ENCODE data around the gene SEMA3G.

DNA sequence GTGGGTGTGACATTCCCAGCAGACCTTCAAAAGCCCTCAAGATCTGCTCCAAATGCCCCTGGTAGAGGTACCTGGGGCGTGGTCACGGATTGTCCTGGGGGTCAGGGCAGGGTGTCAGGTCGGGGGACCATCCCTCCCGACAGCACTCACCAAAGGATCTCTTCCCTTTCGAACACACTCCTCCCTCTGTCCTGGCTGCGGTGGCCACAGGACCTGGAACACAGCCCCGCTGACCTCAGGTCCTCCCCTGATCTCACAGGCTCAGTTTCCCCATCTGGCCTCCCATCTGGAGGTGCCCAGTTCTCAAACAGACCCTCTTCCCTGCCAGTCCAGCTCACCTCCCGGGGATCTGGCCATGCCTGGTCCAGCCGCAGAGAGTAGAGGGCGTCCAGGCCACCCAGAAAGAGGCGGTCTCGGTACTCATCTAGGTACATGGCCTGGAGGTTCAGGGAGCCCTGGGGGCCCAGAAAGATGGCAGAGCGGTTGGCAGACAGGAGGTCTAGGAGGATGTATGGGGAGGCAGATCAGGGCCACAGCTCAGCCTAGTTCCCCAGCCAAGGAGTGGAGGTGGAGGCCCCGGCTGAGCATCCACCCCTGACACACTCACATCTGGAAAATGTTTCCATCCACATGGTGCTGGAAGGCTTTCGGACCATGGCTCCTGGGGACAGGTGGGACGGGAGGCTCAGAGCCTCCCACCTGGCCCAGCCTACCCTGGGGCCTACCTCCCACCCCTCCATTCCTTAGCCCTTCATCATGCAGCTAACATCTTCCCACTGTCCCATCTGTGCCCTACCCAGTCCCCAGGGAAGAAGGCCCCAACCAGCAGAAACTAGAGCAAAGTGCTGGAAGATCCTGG lies 2.3 kb downstream of the SEMA3G start:
- TF ChIP-seq, protein P1, sequence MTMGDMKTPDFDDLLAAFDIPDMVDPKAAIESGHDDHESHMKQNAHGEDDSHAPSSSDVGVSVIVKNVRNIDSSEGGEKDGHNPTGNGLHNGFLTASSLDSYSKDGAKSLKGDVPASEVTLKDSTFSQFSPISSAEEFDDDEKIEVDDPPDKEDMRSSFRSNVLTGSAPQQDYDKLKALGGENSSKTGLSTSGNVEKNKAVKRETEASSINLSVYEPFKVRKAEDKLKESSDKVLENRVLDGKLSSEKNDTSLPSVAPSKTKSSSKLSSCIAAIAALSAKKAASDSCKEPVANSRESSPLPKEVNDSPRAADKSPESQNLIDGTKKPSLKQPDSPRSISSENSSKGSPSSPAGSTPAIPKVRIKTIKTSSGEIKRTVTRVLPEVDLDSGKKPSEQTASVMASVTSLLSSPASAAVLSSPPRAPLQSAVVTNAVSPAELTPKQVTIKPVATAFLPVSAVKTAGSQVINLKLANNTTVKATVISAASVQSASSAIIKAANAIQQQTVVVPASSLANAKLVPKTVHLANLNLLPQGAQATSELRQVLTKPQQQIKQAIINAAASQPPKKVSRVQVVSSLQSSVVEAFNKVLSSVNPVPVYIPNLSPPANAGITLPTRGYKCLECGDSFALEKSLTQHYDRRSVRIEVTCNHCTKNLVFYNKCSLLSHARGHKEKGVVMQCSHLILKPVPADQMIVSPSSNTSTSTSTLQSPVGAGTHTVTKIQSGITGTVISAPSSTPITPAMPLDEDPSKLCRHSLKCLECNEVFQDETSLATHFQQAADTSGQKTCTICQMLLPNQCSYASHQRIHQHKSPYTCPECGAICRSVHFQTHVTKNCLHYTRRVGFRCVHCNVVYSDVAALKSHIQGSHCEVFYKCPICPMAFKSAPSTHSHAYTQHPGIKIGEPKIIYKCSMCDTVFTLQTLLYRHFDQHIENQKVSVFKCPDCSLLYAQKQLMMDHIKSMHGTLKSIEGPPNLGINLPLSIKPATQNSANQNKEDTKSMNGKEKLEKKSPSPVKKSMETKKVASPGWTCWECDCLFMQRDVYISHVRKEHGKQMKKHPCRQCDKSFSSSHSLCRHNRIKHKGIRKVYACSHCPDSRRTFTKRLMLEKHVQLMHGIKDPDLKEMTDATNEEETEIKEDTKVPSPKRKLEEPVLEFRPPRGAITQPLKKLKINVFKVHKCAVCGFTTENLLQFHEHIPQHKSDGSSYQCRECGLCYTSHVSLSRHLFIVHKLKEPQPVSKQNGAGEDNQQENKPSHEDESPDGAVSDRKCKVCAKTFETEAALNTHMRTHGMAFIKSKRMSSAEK (CRISPR knock-in tag; IDR thresholded peaks at IDR 0.05; ENCODE audit: borderline replicate concordance) = no peak
- TF ChIP-seq ZBTB43 (CRISPR knock-in tag; IDR thresholded peaks at IDR 0.05) (no peak), CBFB (CRISPR knock-in tag; IDR thresholded peaks at IDR 0.05; ENCODE audit: low read depth) (no peak), USF1 (CRISPR knock-in tag; IDR thresholded peaks at IDR 0.05) (no peak), ZNF138 (CRISPR knock-in tag; conservative IDR thresholded peaks at IDR 0.05) (no peak), GABPB1 (CRISPR knock-in tag; IDR thresholded peaks at IDR 0.05) (no peak), GRHL2 (CRISPR knock-in tag; IDR thresholded peaks at IDR 0.05; ENCODE audit: insufficient replicate concordance, severe bottlenecking) (no peak), CREB1 (CRISPR knock-in tag; IDR thresholded peaks at IDR 0.05) (no peak), SMAD3 (CRISPR knock-in tag; IDR thresholded peaks at IDR 0.05; ENCODE audit: borderline replicate concordance) (no peak), FOXK1 (CRISPR knock-in tag; IDR thresholded peaks at IDR 0.05) (no peak), RELA (CRISPR knock-in tag; IDR thresholded peaks at IDR 0.05; ENCODE audit: borderline replicate concordance) (no peak), NR2C2 (CRISPR knock-in tag; IDR thresholded peaks at IDR 0.05) (no peak), CREM (CRISPR knock-in tag; IDR thresholded peaks at IDR 0.05) (no peak)
- TF ChIP-seq, protein P2, sequence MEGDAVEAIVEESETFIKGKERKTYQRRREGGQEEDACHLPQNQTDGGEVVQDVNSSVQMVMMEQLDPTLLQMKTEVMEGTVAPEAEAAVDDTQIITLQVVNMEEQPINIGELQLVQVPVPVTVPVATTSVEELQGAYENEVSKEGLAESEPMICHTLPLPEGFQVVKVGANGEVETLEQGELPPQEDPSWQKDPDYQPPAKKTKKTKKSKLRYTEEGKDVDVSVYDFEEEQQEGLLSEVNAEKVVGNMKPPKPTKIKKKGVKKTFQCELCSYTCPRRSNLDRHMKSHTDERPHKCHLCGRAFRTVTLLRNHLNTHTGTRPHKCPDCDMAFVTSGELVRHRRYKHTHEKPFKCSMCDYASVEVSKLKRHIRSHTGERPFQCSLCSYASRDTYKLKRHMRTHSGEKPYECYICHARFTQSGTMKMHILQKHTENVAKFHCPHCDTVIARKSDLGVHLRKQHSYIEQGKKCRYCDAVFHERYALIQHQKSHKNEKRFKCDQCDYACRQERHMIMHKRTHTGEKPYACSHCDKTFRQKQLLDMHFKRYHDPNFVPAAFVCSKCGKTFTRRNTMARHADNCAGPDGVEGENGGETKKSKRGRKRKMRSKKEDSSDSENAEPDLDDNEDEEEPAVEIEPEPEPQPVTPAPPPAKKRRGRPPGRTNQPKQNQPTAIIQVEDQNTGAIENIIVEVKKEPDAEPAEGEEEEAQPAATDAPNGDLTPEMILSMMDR (IDR thresholded peaks at IDR 0.05) = no peak
